OCI-LY7 (cell line): ENCODE data around the gene CSNK2A2. TPM values are rescaled to one million over a fixed set of nuclear protein-coding genes. Genes with fewer than 3 reads are reported as not detected.

Experiments
- BruUV-seq: library from RNA; stranded (reverse); fragments of 400-500 nt; replicated peaks from 2 replicates; lab custom pipeline; 2021; lab: Mats Ljungman, UMichigan
- CTCF ChIA-PET: fragments of 300-600 bp; sonication (Branson Sonifier 250); formaldehyde crosslinking; loops from one replicate; lab custom pipeline; 2022; ENCODE audit warnings: antibody characterized with exemption; ENCODE audit not compliant: unreplicated experiment; lab: Charles Lee
- POLR2A ChIA-PET: fragments of 300-600 bp; sonication (Branson Sonifier 250); formaldehyde crosslinking; loops from one replicate; lab custom pipeline; 2022; ENCODE audit warnings: antibody characterized with exemption; lab: Charles Lee
- DNase-seq: peaks from one replicate; pipeline ENCODE4 v3.0.0-alpha.2; 2015; ENCODE audit warnings: low spot score
- H2AFZ ChIP-seq: fragments of 200-600 bp; sonication (generic), shearing (Covaris generic); 2 replicates; pipeline ENCODE4 v1.6.1; 2014; ENCODE audit warnings: mild to moderate bottlenecking, antibody characterized with exemption, low read length, moderate library complexity
- H3K27ac ChIP-seq: fragments of 200-600 bp; sonication (generic); 2 replicates; pipeline ENCODE4 v1.5.1; 2014; ENCODE audit warnings: mixed run types, low read depth, mild to moderate bottlenecking, moderate library complexity, low read length, inconsistent platforms; ENCODE audit not compliant: poor library complexity, severe bottlenecking
- H3K36me3 ChIP-seq: fragments of 200-600 bp; sonication (generic); 2 replicates; pipeline ENCODE4 v1.6.1; 2014; ENCODE audit warnings: mild to moderate bottlenecking, antibody characterized with exemption, low read length, moderate library complexity, mixed read lengths; ENCODE audit not compliant: insufficient read depth
- H3K4me1 ChIP-seq: fragments of 200-600 bp; sonication (generic); 2 replicates; pipeline ENCODE4 v1.5.1; 2014; ENCODE audit warnings: mild to moderate bottlenecking, low read length; ENCODE audit not compliant: insufficient read depth, poor library complexity, severe bottlenecking
- H3K4me2 ChIP-seq: fragments of 200-600 bp; sonication (generic); 2 replicates; pipeline ENCODE4 v1.6.1; 2014; ENCODE audit warnings: mild to moderate bottlenecking, low read length
- H3K4me3 ChIP-seq: fragments of 200-600 bp; sonication (generic); 2 replicates; pipeline ENCODE4 v1.5.1; 2014; ENCODE audit warnings: mild to moderate bottlenecking, low read depth, low read length; ENCODE audit not compliant: poor library complexity, severe bottlenecking
- H3K79me2 ChIP-seq: fragments of 200-600 bp; sonication (generic); 2 replicates; pipeline ENCODE4 v1.6.1; 2016; ENCODE audit warnings: low read depth, mild to moderate bottlenecking, low read length, moderate library complexity, mixed read lengths; ENCODE audit not compliant: insufficient read depth
- H3K9me2 ChIP-seq: fragments of 200-600 bp; sonication (generic); 2 replicates; pipeline ENCODE4 v1.6.1; 2016; ENCODE audit warnings: mild to moderate bottlenecking, low read length, mixed read lengths; ENCODE audit not compliant: insufficient read depth
- H3K9me3 ChIP-seq: fragments of 200-600 bp; sonication (generic); 2 replicates; pipeline ENCODE4 v1.6.1; 2014; ENCODE audit warnings: mild to moderate bottlenecking, mixed run types, low read length, mixed read lengths
- H4K20me1 ChIP-seq: fragments of 200-600 bp; sonication (generic); 2 replicates; pipeline ENCODE4 v1.6.1; 2014; ENCODE audit warnings: mild to moderate bottlenecking, antibody characterized with exemption, low read length, moderate library complexity, mixed read lengths; ENCODE audit not compliant: insufficient read depth
- CTCF ChIP-seq: fragments of 200-600 bp; sonication (generic); conservative IDR thresholded peaks from 2 replicates; pipeline ENCODE4 v1.5.1; 2014; ENCODE audit warnings: mild to moderate bottlenecking, antibody characterized with exemption, low read length, moderate library complexity, mixed read lengths
- EZH2phosphoT487 ChIP-seq: fragments of 200-600 bp; sonication (generic); IDR thresholded peaks from 2 replicates; pipeline ENCODE4 v1.6.1; 2018; ENCODE audit warnings: low read depth, borderline replicate concordance, mild to moderate bottlenecking, mixed run types, antibody characterized with exemption, low read length, moderate library complexity, mixed read lengths
- intact Hi-C: fragments of 100-400 bp; cut with micrococcal nuclease; formaldehyde crosslinking; loops from one replicate; pipeline ENCODE4 v1.10.0; 2022; ENCODE audit not compliant: unreplicated experiment
- small RNA-seq: library from RNA; depleted of rRNA; stranded (forward); fragments of <200 nt; gene quantifications from one replicate; pipeline ENCODE3, GENCODE V24; 2014
- total RNA-seq, 2 experiments: library from RNA; depleted of rRNA in 1 of 2; stranded (reverse); fragments of >200 nt in 1 of 2; shearing (Covaris generic) in 1 of 2; gene quantifications; 2 replicates each; pipeline ENCODE4 v1.2.3, GENCODE V29; 2014 to 2022

The CSNK2A2 gene
- total RNA-seq, 2 experiments from 2014 or later: 28.7 to 106 TPM

GRCh38 chr16:58109330-58109729, 88.6 kb downstream of the CSNK2A2 start:
- H4K20me1 ChIP-seq: no peaks in the 10 kb centered on the region
- POLR2A ChIA-PET: interaction anchor here (0.6 to 1.0 kb wide), 2 partner anchors 12 to 711 kb away, joined by 3 read pairs; no protein-coding TSS in a partner anchor
- CTCF ChIA-PET: no interaction called here
- H3K9me3 ChIP-seq: no peaks in the 10 kb centered on the region
- TF ChIP-seq CTCF (no peak), EZH2phosphoT487 (no peak)
- BruUV-seq: no TSS peak
- peaks cover 18% of the 10 kb centered on the region for H3K36me3 ChIP-seq
- H3K79me2 ChIP-seq: no peaks in the 10 kb centered on the region
- intact Hi-C loops: no loop called here
- no peak overlapping the region for H3K27ac ChIP-seq
- no peaks in the 10 kb centered on the region for H3K9me2 ChIP-seq
- no peak overlapping the region for H3K4me3 ChIP-seq
- no peak overlapping the region for H3K4me2 ChIP-seq
- peaks cover 5% of the 10 kb centered on the region for H3K4me1 ChIP-seq
- H2AFZ ChIP-seq: no peak overlapping the region
- no peak for DNase-seq

Small RNA genes within 50 kb of the gene (small RNA-seq; reads per million reads assigned to genes)
- gene RN7SL645P: not detected

Other genes with a start within 250 kb of the CSNK2A2 start
- not detected in 2 replicates for gene CNGB1, start 227.0 kb downstream of the CSNK2A2 start, total RNA-seq (2014; rRNA removed; shearing (Covaris generic))
- not detected in 2 replicates for gene CNGB1, start 227.0 kb downstream of the CSNK2A2 start, total RNA-seq (2022)
- gene ZNF319, start 197.4 kb downstream of the CSNK2A2 start, total RNA-seq (2014; rRNA removed; shearing (Covaris generic)): 4.2 and 4.7 TPM in 2 replicates
- 12.7 and 13.0 TPM in 2 replicates for gene ZNF319, start 197.4 kb downstream of the CSNK2A2 start, total RNA-seq (2022)
- 10.4 and 12.5 TPM in 2 replicates for gene USB1, start 196.7 kb downstream of the CSNK2A2 start, total RNA-seq (2014; rRNA removed; shearing (Covaris generic))
- gene USB1, start 196.7 kb downstream of the CSNK2A2 start, total RNA-seq (2022): 39.5 and 48.3 TPM in 2 replicates
- not detected in 2 replicates for gene MMP15, start 172.4 kb downstream of the CSNK2A2 start, total RNA-seq (2014; rRNA removed; shearing (Covaris generic))
- 0.18 and 0.21 TPM in 2 replicates for gene MMP15, start 172.4 kb downstream of the CSNK2A2 start, total RNA-seq (2022)
- 65.6 and 89.2 TPM in 2 replicates for gene CFAP20, start 68.7 kb downstream of the CSNK2A2 start, total RNA-seq (2014; rRNA removed; shearing (Covaris generic))
- 46.4 and 46.9 TPM in 2 replicates for gene CFAP20, start 68.7 kb downstream of the CSNK2A2 start, total RNA-seq (2022)
- gene PRSS54, start 96.9 kb upstream of the CSNK2A2 start, total RNA-seq (2014; rRNA removed; shearing (Covaris generic)): not detected in 2 replicates
- not detected in 2 replicates for gene PRSS54, start 96.9 kb upstream of the CSNK2A2 start, total RNA-seq (2022)
- 35.7 and 49.1 TPM in 2 replicates for gene GINS3, start 194.4 kb upstream of the CSNK2A2 start, total RNA-seq (2014; rRNA removed; shearing (Covaris generic))
- 50.4 and 50.5 TPM in 2 replicates for gene GINS3, start 194.4 kb upstream of the CSNK2A2 start, total RNA-seq (2022)